ENCODE results near the gene DOCK3.

DNA sequence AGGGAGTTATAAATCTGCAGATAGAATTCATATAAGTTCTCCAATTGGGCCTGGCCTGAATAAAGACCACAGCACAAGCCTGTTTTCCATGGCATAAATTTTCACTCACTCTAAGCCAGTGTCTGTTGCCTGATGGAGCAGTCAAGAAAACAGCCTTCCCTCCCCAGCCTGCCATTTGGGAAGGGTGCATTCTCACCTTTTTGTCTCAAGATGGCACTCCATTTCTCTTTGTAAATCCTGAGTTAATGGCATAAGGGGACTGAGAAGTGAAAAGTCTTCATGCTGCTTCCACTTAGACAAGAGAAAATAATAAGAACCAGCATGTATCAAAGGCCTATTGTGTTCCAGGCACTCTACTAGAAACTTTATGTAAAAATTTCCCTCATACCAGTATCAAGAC, 594.7 kb downstream of the DOCK3 start:
- TF ChIP-seq, protein P1, sequence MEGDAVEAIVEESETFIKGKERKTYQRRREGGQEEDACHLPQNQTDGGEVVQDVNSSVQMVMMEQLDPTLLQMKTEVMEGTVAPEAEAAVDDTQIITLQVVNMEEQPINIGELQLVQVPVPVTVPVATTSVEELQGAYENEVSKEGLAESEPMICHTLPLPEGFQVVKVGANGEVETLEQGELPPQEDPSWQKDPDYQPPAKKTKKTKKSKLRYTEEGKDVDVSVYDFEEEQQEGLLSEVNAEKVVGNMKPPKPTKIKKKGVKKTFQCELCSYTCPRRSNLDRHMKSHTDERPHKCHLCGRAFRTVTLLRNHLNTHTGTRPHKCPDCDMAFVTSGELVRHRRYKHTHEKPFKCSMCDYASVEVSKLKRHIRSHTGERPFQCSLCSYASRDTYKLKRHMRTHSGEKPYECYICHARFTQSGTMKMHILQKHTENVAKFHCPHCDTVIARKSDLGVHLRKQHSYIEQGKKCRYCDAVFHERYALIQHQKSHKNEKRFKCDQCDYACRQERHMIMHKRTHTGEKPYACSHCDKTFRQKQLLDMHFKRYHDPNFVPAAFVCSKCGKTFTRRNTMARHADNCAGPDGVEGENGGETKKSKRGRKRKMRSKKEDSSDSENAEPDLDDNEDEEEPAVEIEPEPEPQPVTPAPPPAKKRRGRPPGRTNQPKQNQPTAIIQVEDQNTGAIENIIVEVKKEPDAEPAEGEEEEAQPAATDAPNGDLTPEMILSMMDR (conservative IDR thresholded peaks at IDR 0.05 in 1 of 2, IDR thresholded peaks at IDR 0.05 in 1 of 2; ENCODE audit: extremely low read depth in 1 of 2, insufficient read depth in 1 of 2, low read depth in 1 of 2, low read length in 2 of 2) = peak; percentile 33 to 66
- TF ChIP-seq EZH2 (IDR thresholded peaks at IDR 0.05; ENCODE audit: borderline replicate concordance, low read length) = no peak

Data from mammary epithelial cell (primary cell).